GM18505 (cell line): ENCODE measurements around the gene GNG3.
"Not testable (repeated sequence)": the region's sequence is repeated elsewhere in the genome, so short reads cannot be mapped to it uniquely, and the experiment has no call there.

Experiments
- ATAC-seq: cut with Tn5 transposase; IDR thresholded peaks from one replicate; pipeline ENCODE4 v1.9.1; 2021; ENCODE audit not compliant: unreplicated experiment
- POLR2A ChIP-seq: IDR thresholded peaks from 4 replicates; pipeline ENCODE4 v1.6.1; 2011; ENCODE audit warnings: borderline replicate concordance; ENCODE audit not compliant: insufficient read depth, insufficient read length; ENCODE audit errors: extremely low read depth

The GNG3 gene

GRCh38 chr11:62747475-62748160, 40.1 kb downstream of the GNG3 start:
- TF ChIP-seq POLR2A, result no peak
- no peak for ATAC-seq

- not testable (repeated sequence) for ATAC-seq
Observed at GRCh38 chr11:62749931-62750330, 42.5 kb downstream of the GNG3 start.

DNA sequence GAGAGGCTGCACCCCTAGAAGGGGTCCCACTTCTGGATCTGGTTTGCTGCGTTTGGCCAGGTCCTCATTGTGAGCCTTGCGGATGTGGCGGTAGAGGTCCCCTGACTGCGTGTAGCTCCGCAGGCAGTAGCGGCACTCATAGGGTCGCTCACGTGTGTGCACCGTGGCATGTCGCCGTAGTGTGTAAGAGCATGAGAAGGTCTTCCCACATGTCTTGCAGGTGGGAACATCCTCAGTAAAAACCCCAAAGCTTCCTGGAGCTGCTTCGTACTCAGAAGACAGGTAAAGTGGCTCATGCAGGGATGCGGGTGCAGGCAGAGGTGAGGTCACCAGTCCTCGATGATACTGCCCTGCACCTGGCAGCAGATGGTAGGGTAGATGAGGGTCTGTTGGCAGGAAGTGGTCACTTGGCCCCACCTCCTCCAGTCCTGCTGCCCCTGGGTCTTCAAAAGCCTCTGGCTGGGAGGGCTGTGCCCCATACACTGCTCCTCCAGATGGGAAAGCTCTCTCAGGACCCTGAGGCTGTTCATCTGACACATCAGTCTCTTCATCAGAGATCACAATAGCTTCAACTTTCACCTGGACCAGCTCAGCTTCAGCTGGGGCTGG, 44.8 kb downstream of the GNG3 start:
- ATAC-seq, result no peak
- no peak for TF ChIP-seq POLR2A

- TF ChIP-seq POLR2A, result no peak
- ATAC-seq, result no peak
Observed at GRCh38 chr11:62752994-62753735, 45.7 kb downstream of the GNG3 start.

DNA sequence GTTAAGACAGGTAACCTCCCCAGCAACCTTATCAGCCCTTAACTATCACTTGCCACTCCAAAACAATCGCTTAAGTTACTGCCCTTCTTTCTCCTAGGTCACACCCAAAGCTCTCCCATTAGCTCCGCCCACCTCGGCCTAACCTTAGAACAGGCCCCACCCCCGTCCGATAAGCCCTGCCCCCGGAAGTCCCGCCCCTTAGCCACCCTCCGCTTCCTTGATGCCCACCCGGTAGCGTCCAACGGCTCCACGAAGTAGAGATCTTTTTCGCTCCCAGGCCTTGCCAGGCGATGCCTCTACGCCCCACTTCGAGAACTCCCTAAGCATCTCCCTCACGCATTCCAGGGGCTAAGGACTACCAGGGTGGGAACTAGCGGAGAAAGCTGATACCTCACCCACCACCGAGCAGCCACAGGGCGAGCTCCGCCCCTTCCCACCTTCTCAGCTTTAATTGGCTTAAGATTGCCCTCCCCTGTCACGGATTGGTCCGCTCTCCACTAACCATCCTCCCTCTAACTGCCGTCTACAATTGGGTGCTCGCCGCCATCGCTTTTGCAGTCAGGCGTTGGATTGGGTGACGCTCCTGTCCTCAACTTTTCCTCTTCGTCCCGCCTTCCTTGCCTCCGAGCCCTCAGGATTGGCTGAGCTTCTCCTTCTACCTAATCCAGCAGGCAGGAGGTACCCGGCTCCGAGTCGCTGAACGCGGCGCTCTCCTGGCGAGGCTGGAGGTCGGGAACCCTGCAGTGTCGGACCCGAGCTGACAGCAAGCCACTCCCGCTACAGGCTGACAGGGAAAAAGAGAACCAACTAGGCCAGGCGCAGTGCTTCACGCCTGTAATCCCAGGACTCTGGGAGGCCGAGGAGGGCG, 46.5 kb downstream of the GNG3 start, which contains the start of gene ZBTB3:
ZBTB3 (minus strand) TSS at position 425 of the 868 bp plus-strand sequence. CDS start 496 bp downstream, outside the sequence.
- TF ChIP-seq POLR2A, result peak; percentile 95
- ATAC-seq, result peak; percentile 94

- no peak for ATAC-seq
- TF ChIP-seq POLR2A, result no peak
Observed at GRCh38 chr11:62755086-62755615, 47.7 kb downstream of the GNG3 start.

- TF ChIP-seq POLR2A, result no peak
- no peak for ATAC-seq
Observed at GRCh38 chr11:62757846-62758788, 50.6 kb downstream of the GNG3 start.
